Ectodermal cell (in vitro differentiated cells): ENCODE data around the gene PBRM1.

Source experiments
- H3K27ac ChIP-seq: 2 replicates; pipeline ENCODE4 v1.7.0; 2013; ENCODE audit warnings: mild to moderate bottlenecking, low read depth, low read length; ENCODE audit not compliant: insufficient read depth, poor library complexity, severe bottlenecking
- H3K27me3 ChIP-seq: 2 replicates; pipeline ENCODE4 v1.7.0; 2013; ENCODE audit warnings: mild to moderate bottlenecking, low read length; ENCODE audit not compliant: insufficient read depth, control insufficient read depth, poor library complexity, severe bottlenecking
- H3K36me3 ChIP-seq: one replicate; pipeline ENCODE4 v1.7.0; 2013; ENCODE audit warnings: low read length; ENCODE audit not compliant: control insufficient read depth, insufficient read depth
- H3K4me1 ChIP-seq: one replicate; pipeline ENCODE4 v1.7.0; 2013; ENCODE audit warnings: low read length; ENCODE audit not compliant: control insufficient read depth, insufficient read depth
- H3K4me3 ChIP-seq: 2 replicates; pipeline ENCODE4 v1.7.0; 2013; ENCODE audit warnings: low read depth, low read length, control low read depth; ENCODE audit not compliant: insufficient read depth
- H3K9me3 ChIP-seq: 2 replicates; pipeline ENCODE4 v1.7.0; 2013; ENCODE audit warnings: mild to moderate bottlenecking, low read length, moderate library complexity; ENCODE audit not compliant: control insufficient read depth
- WGBS, 2 experiments: methylation state at CpG; one replicate each; pipeline ENCODE4 v1.1.7; 2013; ENCODE audit warnings: missing lambda C conversion rate in 2 of 2; 5-methylcytosine and 5-hydroxymethylcytosine counted together

PBRM1 gene

DNA sequence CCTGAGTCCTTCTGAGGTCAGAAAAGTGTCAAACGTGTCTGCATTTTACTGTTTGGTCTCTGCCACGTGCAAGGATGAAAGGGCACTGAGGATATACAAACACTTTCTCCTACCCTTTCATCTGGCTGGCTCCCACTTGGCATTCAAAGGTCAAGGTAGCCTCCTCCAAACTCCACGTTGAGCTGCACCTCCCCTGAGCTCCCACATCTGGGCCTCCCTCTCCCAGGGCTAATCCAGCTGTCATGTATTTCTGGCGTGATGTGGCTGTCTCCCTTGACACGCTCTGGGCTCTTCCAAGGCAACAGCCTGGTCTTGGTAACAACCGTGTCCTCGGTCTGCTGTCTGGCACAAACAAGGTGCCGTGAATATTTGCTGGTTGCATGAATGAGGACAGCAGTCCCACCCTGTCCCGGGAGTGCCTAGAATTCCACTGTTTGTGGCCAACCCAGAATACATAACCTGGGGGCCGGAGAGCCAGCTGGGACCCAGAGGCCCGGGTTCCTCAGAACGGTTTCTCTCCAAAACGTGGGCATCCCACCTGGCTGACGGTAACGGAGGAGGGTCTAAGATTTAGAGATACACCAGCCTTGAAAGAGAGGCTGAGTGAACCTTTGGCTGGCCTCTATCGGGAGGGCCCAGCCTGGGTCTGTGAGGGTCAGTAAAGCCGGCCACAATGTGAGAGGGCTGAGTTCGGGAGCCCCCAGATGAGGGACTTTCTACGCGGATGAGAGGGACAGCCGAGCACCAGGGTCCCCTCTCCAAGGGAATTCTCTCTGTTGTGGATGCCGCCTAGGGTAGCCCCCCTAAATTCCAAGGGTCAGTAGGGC, 19.1 kb upstream of the PBRM1 start:
- Histone ChIP-seq H3K36me3 (peaks cover 3% of the 10 kb centered on the region), H3K27ac (no peak overlapping the region), H3K9me3 (no peaks in the 10 kb centered on the region), H3K4me3 (peak overlapping the region; percentile 90), H3K27me3 (no peaks in the 10 kb centered on the region), H3K4me1 (peaks cover 13% of the 10 kb centered on the region)
- 6 to 10% methylated on average over 22 of the region's 22 CpGs for WGBS, 2 experiments

DNA sequence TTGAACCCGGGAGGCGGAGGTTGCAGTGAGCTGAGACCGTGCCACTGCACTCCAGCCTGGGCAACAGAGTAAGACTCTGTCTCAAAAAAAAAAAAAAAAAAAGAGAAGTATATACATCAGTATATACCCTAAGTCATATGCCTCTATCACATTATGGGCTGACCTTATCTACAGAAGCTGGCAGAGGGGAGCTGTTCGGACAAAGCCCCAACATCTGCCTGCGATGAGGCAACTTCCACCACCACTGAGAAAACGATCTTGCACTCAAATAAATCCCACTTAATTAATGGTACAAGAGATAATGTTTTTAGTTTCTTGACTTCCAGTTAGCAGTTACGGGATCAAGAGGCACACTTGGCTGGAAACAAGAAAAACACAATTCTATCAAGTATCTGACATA, 17.6 kb upstream of the PBRM1 start:
- no peak overlapping the region for H3K4me3 ChIP-seq

DNA sequence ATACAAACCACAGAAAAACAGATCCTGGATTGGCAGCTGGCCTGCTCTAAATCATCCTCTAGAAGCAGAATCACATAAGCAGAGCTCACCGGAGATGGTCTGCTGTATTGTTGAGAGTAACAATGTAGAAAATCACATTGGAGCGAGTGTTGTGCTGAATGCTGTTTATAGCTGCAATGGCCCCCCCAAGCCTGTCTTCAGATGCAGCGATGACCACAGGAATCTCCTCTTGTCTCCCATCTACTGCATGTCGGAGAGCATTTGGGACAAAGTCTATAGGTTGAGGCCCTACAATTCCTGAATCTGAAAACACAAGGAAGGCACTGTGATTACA, 11.9 kb upstream of the PBRM1 start:
- no peak overlapping the region for H3K27ac ChIP-seq
- H3K9me3 ChIP-seq: no peaks in the 10 kb centered on the region
- no peaks in the 10 kb centered on the region for H3K27me3 ChIP-seq
- whole genome bisulfite sequencing, 2 experiments: 89 to 95% methylated on average over 4 of the region's 4 CpGs
- peaks cover 28% of the 10 kb centered on the region for H3K36me3 ChIP-seq
- no peak overlapping the region for H3K4me3 ChIP-seq
- H3K4me1 ChIP-seq: no peaks in the 10 kb centered on the region

More for the DNA sequence above, 17.6 kb upstream of the PBRM1 start:
- no peaks in the 10 kb centered on the region for H3K27me3 ChIP-seq
- H3K36me3 ChIP-seq: no peaks in the 10 kb centered on the region
- H3K4me1 ChIP-seq: peaks cover 13% of the 10 kb centered on the region
- 95 to 100% methylated on average over 4 to 7 of the region's 7 CpGs for whole genome bisulfite sequencing, 2 experiments
- H3K27ac ChIP-seq: no peak overlapping the region
- no peaks in the 10 kb centered on the region for H3K9me3 ChIP-seq

DNA sequence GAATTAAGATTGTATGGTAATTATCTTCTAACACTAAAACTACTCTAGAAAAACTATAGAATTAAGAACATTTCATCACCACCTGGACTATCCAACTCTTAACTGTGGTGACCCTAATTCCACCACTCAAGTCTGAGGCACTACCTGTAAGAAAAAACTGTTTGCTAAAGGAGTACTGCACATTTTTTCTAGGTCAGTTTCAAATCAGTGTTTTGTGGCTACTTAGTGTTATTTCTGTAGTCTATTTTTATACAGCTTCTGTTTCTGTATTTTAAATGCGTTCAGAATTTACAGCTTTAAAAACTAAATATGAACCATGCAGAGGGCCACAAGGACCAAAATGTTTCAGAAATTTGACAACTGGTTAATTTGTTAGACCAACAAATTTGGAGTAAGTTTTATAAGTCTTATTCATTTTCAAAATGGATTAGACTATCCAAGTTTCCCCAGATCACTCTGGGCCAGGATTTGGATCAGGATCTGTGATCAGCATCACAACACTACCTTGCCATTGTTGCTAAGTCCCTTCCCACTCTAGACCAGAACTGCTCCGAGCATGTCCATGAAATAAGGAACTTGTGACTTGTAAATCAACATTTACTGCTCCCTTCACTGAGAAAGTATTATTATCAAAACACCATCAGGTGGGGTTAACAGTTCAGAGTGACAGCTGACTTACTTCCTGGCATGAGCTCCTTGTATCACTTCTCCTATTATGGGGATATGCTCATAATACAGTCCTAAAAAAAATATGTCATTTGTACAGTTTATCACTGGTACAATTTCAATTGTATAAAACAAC, 11.3 kb upstream of the PBRM1 start:
- Histone ChIP-seq H3K27me3 (no peaks in the 10 kb centered on the region), H3K36me3 (peaks cover 31% of the 10 kb centered on the region), H3K4me1 (no peaks in the 10 kb centered on the region), H3K9me3 (no peaks in the 10 kb centered on the region), H3K27ac (no peak overlapping the region), H3K4me3 (no peak overlapping the region)
- WGBS, 2 experiments: 99 to 100% methylated on average over 2 of the region's 2 CpGs

GRCh38 chr3:52695798-52696671, 10.3 kb upstream of the PBRM1 start:
- no peaks in the 10 kb centered on the region for H3K27me3 ChIP-seq
- H3K36me3 ChIP-seq: peaks cover 40% of the 10 kb centered on the region
- H3K27ac ChIP-seq: no peak overlapping the region
- WGBS, 2 experiments: 95 to 98% methylated on average over 4 of the region's 4 CpGs
- no peak overlapping the region for H3K4me3 ChIP-seq
- H3K4me1 ChIP-seq: no peaks in the 10 kb centered on the region
- H3K9me3 ChIP-seq: no peaks in the 10 kb centered on the region

DNA sequence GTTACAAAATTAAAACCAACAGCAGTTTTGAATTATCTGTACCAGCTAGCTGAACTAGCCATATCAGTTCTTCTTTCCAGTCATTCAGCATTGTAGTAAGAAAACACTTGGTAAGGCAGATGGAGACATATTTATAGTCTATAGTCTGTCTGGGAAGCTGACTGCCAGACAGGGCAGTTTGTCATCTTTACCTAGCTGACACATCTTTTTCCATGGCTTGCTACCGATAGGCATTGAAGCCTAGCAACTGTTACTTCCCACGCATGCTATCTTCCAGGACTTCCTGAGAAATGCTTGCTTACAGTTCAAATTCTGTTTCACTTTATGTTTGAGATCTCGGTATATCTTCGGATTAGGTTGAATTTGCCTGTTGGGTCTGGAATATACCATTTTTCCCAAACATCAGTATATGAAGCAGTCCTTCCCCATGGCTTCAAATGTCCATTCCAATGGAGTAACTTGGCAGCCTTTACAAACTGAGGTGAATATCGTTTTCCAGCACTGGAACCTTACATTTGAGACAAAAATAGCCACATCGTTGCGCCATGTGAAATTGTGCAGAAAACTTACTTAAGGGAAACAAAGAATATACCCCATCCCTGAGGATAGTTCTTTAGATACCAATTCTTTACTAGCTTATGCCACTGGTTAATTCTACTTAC, 8.9 kb upstream of the PBRM1 start:
- H3K9me3 ChIP-seq: no peaks in the 10 kb centered on the region
- H3K36me3 ChIP-seq: peaks cover 54% of the 10 kb centered on the region
- no peaks in the 10 kb centered on the region for H3K4me1 ChIP-seq
- no peak overlapping the region for H3K27ac ChIP-seq
- 86 to 90% methylated on average over 7 of the region's 7 CpGs for WGBS, 2 experiments
- H3K4me3 ChIP-seq: no peak overlapping the region
- no peaks in the 10 kb centered on the region for H3K27me3 ChIP-seq

DNA sequence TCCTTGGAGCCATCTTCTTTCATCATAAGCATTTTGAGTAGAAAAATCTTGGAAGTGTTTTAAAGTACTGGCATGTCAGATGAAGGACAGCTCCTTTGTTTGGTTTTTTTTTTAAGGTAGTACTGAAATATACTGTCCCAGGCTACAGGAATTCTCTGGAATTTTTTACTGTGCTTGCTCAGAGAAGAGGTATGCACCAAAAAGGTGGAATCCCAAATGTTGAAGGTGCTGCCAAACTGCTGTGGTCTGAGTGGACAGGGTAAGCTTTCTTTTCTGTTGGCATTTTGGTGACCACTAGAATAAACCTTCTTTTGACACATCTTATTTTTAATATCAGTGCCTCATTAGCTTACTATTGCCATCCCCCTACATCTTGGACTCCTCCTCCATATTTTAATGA, 7.4 kb upstream of the PBRM1 start:
- no peaks in the 10 kb centered on the region for H3K9me3 ChIP-seq
- H3K27me3 ChIP-seq: no peaks in the 10 kb centered on the region
- no peak overlapping the region for H3K27ac ChIP-seq
- H3K4me1 ChIP-seq: no peaks in the 10 kb centered on the region
- no peak overlapping the region for H3K4me3 ChIP-seq
- peaks cover 67% of the 10 kb centered on the region for H3K36me3 ChIP-seq

- Histone ChIP-seq H3K27ac (no peak overlapping the region), H3K36me3 (peaks cover 71% of the 10 kb centered on the region), H3K27me3 (no peaks in the 10 kb centered on the region), H3K4me3 (no peak overlapping the region), H3K9me3 (no peaks in the 10 kb centered on the region), H3K4me1 (peaks cover 8% of the 10 kb centered on the region)
- 91 to 92% methylated on average over 2 of the region's 2 CpGs for WGBS, 2 experiments
Observed at GRCh38 chr3:52690560-52690959, 4.8 kb upstream of the PBRM1 start.

DNA sequence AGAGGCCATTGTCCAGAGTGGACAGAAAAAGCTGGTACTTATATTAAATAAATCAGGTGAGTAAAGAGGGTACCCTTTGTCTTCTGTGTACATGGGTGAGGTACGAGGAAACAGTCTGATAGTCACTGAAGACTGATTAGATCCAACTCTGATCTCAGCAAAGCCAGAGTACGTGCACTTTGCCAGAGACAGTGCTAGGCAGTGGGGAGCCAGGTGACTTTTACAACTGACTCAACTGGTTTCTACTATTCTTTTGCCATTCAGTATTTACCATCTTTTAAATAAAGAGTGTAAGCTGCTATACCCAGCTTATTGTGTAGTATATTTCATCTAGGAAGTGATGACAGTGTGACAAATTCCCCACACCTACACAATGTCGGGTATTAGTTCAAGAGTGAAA, 3.4 kb upstream of the PBRM1 start:
- Histone ChIP-seq H3K27ac (no peak overlapping the region), H3K4me3 (no peak overlapping the region), H3K27me3 (no peaks in the 10 kb centered on the region), H3K9me3 (no peaks in the 10 kb centered on the region), H3K4me1 (peaks cover 8% of the 10 kb centered on the region), H3K36me3 (peaks cover 62% of the 10 kb centered on the region)
- 92 to 95% methylated on average over 3 of the region's 3 CpGs for WGBS, 2 experiments
